ENCODE data around the gene PIH1D1. TPM values are rescaled to one million over a fixed set of nuclear protein-coding genes. Genes with fewer than 3 reads are reported as not detected.

The PIH1D1 gene
- total and polyA plus RNA-seq, 10 of the 15 experiments (the other 5 are each of a cell fraction or from before 2014, with no cell fraction given), result 16.1 to 153 (median 106) TPM

DNA sequence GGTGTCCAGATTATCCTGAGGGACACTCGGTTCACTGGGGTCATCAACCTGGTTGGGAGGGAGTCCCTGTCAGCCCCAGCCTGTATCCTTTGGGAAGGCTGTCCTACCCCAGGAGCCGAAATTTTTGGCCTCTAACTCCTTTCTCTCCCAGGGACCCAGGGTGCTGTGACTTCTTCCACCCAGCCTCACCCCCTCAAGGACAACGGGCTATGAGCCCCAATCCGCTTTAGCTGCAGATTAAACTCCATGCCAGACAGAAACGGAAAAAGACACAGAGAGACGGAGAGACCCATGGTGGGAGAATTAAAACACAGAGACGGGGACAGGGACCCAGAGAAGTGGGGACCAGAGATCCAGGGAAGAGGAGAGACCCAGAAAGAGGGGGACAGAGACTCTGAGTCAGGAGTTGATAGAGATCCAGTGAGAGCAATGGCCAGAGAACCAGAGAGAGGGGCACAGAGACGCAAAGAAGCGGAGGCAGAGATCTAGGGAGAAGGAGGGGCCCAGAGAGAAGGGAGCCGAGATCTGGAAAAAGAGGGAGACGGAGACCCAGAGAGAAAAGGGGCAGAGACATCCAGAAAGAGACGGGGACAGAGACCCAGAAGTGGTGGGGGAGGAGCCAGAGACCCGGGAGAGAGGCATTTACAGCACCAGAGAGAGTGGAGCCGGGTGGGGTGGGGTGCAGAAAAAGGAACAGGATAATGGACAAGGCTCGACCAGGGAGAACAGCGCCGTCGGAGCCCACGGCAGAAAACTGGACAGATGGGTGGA lies 11.0 kb downstream of the PIH1D1 start (continued):
- TF ChIP-seq, protein P1, sequence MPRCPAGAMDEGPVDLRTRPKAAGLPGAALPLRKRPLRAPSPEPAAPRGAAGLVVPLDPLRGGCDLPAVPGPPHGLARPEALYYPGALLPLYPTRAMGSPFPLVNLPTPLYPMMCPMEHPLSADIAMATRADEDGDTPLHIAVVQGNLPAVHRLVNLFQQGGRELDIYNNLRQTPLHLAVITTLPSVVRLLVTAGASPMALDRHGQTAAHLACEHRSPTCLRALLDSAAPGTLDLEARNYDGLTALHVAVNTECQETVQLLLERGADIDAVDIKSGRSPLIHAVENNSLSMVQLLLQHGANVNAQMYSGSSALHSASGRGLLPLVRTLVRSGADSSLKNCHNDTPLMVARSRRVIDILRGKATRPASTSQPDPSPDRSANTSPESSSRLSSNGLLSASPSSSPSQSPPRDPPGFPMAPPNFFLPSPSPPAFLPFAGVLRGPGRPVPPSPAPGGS (IDR thresholded peaks at IDR 0.05; ENCODE audit: borderline replicate concordance, insufficient read depth, low read depth, low read length, poor library complexity, severe bottlenecking), result no peak
- TF ChIP-seq, protein P2, sequence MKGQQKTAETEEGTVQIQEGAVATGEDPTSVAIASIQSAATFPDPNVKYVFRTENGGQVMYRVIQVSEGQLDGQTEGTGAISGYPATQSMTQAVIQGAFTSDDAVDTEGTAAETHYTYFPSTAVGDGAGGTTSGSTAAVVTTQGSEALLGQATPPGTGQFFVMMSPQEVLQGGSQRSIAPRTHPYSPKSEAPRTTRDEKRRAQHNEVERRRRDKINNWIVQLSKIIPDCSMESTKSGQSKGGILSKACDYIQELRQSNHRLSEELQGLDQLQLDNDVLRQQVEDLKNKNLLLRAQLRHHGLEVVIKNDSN (IDR thresholded peaks at IDR 0.05; ENCODE audit: borderline replicate concordance, extremely low read length, insufficient read depth, low read depth, low read length), result no peak
- TF ChIP-seq NFYB (IDR thresholded peaks at IDR 0.05; ENCODE audit: insufficient read depth, low read depth, low read length) (no peak), PML (IDR thresholded peaks at IDR 0.05; ENCODE audit: low read length) (no peak), RBBP5 (conservative IDR thresholded peaks at IDR 0.05) (no peak), ZNF622 (IDR thresholded peaks at IDR 0.05) (no peak), NFYA (IDR thresholded peaks at IDR 0.05; ENCODE audit: borderline replicate concordance, low read depth, low read length) (no peak)
- TF ChIP-seq, protein P3, sequence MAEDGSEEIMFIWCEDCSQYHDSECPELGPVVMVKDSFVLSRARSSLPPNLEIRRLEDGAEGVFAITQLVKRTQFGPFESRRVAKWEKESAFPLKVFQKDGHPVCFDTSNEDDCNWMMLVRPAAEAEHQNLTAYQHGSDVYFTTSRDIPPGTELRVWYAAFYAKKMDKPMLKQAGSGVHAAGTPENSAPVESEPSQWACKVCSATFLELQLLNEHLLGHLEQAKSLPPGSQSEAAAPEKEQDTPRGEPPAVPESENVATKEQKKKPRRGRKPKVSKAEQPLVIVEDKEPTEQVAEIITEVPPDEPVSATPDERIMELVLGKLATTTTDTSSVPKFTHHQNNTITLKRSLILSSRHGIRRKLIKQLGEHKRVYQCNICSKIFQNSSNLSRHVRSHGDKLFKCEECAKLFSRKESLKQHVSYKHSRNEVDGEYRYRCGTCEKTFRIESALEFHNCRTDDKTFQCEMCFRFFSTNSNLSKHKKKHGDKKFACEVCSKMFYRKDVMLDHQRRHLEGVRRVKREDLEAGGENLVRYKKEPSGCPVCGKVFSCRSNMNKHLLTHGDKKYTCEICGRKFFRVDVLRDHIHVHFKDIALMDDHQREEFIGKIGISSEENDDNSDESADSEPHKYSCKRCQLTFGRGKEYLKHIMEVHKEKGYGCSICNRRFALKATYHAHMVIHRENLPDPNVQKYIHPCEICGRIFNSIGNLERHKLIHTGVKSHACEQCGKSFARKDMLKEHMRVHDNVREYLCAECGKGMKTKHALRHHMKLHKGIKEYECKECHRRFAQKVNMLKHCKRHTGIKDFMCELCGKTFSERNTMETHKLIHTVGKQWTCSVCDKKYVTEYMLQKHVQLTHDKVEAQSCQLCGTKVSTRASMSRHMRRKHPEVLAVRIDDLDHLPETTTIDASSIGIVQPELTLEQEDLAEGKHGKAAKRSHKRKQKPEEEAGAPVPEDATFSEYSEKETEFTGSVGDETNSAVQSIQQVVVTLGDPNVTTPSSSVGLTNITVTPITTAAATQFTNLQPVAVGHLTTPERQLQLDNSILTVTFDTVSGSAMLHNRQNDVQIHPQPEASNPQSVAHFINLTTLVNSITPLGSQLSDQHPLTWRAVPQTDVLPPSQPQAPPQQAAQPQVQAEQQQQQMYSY (CRISPR knock-in tag; IDR thresholded peaks at IDR 0.05), result no peak
- TF ChIP-seq, protein P4, sequence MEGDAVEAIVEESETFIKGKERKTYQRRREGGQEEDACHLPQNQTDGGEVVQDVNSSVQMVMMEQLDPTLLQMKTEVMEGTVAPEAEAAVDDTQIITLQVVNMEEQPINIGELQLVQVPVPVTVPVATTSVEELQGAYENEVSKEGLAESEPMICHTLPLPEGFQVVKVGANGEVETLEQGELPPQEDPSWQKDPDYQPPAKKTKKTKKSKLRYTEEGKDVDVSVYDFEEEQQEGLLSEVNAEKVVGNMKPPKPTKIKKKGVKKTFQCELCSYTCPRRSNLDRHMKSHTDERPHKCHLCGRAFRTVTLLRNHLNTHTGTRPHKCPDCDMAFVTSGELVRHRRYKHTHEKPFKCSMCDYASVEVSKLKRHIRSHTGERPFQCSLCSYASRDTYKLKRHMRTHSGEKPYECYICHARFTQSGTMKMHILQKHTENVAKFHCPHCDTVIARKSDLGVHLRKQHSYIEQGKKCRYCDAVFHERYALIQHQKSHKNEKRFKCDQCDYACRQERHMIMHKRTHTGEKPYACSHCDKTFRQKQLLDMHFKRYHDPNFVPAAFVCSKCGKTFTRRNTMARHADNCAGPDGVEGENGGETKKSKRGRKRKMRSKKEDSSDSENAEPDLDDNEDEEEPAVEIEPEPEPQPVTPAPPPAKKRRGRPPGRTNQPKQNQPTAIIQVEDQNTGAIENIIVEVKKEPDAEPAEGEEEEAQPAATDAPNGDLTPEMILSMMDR (IDR thresholded peaks at IDR 0.05 in 2 of 3, conservative IDR thresholded peaks at IDR 0.05 in 1 of 3; ENCODE audit: control insufficient read depth in 2 of 3, extremely low read depth in 1 of 3, insufficient read depth in 1 of 3, low read depth in 3 of 3, low read length in 3 of 3), result no peak
